Mesenteric fat pad (tissue), 1 donor: ENCODE results near the gene AZI2. TPM values are rescaled to one million over a fixed set of nuclear protein-coding genes. Genes with fewer than 3 reads are reported as not detected.

Source experiments
- DNase-seq: peaks from one replicate; pipeline ENCODE4 v3.0.0-alpha.2; 2020; ENCODE audit warnings: low spot score
- long read RNA-seq: library from polyadenylated mRNA; unstranded; transcript quantifications from one replicate; pipeline ENCODE4 v2.0.0, GENCODE V29; 2020
- total RNA-seq: library from RNA; stranded (reverse); fragmentation: NEBNext Ultra II Directional; extraction: Animal tissue kit (Norgen Biotek cat#: 25700); gene quantifications from one replicate; pipeline ENCODE4 v1.2.1, GENCODE V29; 2021
- donor health status: DM: yes; HTN: yes; CAD: no.

The AZI2 gene, protein sequence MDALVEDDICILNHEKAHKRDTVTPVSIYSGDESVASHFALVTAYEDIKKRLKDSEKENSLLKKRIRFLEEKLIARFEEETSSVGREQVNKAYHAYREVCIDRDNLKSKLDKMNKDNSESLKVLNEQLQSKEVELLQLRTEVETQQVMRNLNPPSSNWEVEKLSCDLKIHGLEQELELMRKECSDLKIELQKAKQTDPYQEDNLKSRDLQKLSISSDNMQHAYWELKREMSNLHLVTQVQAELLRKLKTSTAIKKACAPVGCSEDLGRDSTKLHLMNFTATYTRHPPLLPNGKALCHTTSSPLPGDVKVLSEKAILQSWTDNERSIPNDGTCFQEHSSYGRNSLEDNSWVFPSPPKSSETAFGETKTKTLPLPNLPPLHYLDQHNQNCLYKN
- total RNA-seq, result 109 TPM
- long read RNA-seq, full-length matches to known transcripts, result 254 of 298 reads
- long read RNA-seq, partial matches to known transcripts, result 15 of 298 reads
- long read RNA-seq, other reads (novel, unspliced or antisense), result 29 of 298 reads

DNA sequence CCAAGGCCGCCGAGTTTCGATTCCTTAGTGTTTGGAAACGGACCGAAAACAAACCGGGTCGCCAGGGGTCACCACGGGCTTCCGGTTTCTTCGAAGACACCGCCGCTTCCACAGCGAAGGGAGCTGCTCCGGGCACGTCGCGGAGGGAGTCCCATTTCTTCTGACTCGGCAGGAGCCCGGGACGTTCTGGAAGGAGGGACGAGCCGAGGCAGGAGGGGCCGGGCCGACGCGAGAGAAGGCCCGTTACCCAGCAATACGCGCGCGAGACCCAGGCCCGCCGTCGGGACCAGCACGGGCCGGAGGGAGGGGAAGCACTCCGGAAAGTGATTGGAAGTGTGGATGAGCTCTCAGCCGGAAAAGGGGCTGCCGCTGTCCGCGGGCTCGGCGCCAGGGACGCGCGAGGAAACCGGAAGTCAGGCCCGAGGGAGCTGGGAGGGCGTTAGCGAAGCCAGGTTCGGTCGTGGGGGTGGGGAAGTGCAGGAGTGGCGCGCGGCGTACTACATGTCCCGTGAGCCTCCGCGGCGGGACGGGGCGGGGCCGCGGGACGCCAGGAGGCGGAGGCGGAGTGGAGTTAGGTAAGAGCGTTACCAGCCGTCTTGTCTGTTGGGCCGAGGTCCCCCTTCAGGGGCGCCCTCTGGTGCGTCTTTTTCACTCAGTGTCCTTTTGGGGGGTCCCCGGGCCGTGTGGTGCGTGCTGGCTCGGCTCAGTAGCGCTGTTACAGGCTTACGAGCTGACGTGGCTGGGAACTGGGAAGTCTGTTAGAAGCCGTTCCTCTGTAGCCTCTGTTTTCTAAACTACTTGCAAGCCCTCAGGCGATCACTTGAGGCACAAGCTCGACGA is at the start of gene AZI2, which contains the start of gene ZCWPW2:
Gene AZI2 (minus strand): TSS at position 196 of the 840 bp plus-strand sequence. CDS start 8,207 bp downstream, outside the sequence.
Gene ZCWPW2 (plus strand): TSS at position 93 of the 840 bp plus-strand sequence. CDS start 64,348 bp downstream, outside the sequence.
- DNase-seq, result peak; percentile 98

GRCh38 chr3:28388978-28389377 is 40.4 kb upstream of the AZI2 start:
- DNase-seq, result no peak

DNA sequence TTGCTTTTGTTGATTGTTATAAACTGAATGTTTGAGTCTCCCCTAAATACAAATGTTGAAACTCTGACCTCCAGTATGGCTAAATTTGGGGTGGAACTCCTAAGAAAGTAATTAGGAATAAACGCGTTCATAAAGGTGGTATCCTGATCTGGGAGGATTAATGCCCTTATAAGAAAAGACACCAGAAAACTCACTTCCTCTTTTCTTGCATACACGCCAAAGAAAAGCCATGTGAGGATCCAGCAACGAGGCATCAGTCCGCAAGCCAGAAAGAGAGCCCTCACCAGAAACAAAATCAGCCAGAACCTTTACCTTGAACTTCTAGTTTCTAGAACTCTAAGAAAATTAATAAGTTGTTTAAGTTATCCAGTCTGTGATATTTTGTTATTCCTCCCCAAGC is 37.4 kb upstream of the AZI2 start:
- no peak for DNase-seq

GRCh38 chr3:28376424-28376823 is 27.8 kb upstream of the AZI2 start:
- no peak for DNase-seq

DNA sequence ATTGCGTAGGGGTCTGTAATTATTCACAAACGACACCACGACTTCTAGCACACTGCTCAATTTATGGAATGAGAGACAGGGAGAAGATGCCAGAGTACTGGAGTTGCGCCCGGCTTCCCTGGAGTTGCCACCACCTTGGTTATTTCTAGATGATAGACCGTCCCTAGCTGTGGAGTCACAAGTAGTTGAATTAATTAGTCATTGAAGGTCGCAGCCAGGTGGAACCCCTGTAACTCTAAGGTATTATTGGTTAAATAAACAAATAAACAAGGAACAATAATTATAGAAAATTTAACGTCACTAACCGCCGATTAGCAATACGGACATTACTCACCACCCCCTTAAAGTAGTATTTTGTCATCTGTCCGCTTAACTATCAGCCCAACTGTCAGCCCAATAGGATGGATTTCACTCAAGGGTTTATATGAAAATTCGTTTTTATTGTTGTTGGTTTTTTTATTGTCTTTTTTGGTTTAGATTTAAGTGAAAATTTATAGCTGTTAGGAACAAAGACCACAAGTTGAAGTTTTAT is 911 bp upstream of the AZI2 start:
- DNase-seq, result no peak

- DNase-seq, result no peak
Observed at GRCh38 chr3:28348265-28348628, 377 bp downstream of the AZI2 start.

DNA sequence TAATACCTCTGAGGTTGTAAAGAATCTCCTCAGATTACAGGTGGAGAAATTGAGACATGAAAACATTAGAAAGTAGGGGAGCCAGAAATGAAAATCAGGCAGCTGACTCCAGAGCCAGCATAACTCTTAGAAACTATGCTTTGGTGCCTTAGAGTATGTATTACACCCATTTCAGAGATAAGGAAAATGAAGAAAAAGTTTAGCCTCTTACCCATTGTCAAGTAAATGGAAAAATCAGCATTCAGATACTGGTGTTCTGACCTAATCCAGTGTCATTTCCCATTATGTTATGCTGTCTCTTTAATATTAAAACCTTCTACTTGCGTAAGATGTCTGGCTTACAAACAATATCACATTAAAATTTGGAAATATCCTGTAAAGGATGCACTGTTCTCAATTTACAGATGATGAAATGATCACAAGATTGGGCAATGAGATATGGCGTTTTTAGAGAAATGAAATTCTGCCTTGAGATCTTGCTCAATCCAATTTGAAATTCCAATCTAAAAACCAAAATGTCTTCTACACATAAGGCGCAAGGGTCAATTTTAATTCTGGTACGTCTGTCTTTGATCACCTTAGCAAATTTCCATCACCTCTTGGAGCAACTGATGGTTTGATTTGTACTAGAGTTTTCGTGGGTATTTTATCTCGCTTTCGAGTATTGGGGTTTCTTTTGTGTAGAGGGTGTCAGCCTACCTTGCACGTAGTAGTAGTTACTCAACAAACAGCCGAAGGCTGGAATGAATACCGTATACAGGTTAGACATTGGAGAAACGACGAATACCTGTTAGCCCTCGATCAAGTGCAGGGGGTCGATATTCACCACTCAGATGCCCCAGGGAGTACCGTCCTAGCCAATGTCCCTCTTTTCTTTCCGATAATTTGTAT is 1.0 kb downstream of the AZI2 start:
- no peak for DNase-seq

- DNase-seq, result no peak
Observed at GRCh38 chr3:28345690-28346089, 2.9 kb downstream of the AZI2 start.

DNA sequence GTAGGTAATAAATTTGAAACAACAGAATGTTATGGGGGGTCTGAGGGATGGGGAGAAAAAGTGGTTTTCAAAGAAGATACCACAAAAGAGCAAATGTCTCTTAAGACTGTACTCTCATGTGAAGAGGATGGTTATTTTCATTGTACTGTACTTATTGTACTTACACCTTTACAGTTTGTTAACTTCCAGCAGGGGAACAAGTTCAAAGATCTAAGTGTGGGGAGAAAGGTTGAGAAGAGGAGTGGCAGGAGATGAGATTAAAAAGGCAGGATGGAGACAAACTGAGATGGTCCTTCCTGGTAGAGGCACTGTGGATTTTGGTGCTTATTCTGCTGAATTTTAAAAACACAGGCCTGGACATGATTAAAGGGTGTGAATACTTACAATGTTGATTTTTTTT is 5.5 kb downstream of the AZI2 start:
- DNase-seq, result no peak

DNA sequence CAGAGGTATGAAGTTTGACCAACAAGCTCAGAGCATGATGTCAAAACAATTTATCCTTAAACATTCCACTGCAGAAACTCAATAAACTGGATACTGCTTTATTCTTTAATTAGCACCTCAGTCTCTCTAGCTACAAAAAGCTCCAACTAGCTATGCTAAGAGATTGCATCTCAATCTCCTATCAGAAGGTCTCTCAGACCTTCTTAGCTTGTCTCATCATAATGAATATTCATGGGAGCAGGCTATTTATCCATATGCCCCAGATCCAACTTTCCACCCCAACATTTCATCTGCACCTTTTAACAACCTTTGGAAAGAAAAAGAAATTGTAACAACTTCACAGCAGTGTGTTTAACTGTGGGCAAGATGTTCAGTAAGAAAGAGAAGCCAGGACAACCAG is 11.4 kb downstream of the AZI2 start:
- no peak for DNase-seq

- DNase-seq, result no peak
Observed at GRCh38 chr3:28335246-28335645, 13.4 kb downstream of the AZI2 start.

DNA sequence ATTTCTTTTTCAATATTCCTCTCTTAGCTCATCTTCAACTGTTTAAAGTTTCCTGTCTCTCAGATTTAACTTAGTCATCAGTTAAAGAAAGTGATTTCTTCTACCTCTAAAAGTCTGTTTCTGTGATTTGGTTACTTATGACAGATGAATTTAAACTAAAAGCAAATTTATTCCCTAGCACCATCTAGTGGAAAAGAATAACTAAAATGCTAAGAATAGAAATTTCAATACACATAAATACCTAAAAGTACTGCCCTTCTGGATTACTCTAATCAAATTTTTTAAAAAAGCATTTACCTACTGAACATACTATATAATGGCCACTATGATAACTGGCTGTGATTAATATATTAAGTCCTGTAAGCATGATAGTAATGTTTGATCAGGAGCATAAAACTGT is 14.1 kb downstream of the AZI2 start:
- DNase-seq, result no peak

DNA sequence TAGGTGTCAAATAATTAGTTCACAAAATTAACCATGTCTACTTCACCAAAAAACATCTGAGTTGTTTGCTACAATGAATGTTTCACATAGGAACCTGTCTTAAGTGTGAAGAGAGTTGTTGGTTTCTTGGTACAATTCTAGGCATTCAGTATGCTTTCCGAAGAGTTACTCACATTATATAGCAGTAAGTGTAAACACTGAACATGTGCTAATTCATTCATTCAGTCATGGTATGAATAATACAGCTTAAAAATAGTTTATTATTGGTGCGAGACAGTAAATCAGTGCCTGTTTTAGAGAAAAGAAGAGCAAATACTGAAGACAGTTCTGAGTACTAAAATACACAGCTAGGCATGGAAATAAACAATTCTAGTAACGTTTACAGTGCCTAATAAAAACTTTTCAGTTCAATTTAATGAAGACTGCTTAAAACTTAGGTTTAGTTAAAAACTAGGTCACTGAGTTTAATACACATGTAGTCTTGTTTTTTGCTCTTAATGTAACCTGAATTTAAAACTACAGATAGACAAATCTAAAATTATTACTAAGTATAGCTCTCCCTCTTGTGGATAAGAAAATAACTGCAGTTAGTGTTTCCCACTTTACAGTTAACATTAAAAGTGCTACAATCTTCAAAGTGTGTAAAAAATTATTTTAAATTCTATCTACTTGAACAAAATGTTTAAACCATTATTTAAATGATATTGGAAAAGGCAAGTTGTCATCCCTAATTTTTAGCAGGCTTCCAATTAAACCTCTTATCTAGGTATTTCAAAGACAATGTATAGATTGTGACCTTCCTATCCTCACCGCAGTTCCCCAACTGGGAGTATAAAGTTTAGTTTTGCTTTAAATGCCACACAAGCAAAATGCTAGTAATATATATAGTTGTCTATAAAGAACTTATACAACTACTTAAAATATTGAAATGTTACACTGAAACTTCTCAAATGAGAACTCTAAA is 20.2 kb downstream of the AZI2 start:
- DNase-seq, result no peak

DNA sequence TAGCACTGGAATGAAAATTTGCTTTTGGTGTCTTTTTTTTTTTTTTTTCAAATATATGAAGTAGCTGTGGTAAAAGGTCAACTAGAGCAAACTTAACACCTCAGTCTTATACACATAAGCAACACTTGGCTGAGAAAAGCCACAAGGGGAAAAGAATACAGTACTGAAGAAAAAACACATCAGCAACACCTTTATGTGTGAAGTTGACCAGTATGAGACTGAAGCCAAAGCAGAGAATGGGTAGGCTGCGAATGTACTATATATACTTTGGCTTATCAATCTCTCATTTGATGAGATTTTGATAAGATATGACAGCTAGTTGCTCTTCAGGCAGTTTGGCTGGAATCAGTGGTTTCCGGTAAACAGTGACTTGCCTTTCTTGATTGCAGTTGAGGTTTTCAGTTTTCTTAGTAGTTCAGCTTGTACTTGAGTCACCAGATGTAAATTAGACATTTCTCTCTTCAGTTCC is 22.1 kb downstream of the AZI2 start:
- no peak for DNase-seq

DNA sequence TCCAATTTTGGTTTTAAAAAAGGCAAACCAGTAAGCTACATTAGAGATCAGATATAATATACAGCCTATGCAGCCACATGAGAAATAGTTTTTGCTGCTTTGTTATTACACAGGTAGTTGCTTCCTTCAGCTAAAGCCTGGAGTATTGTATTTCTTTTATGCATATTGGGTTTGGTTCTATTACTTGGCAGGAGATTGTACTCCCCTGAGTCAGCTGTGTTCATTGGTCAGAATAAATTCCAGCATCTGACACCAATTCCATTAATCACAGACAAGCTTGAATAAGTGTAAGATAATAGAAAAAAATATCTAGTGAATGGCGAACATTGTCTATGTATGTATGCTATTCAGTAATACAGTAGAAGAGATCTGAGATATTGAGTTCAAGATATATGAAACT is 26.2 kb downstream of the AZI2 start:
- no peak for DNase-seq

DNA sequence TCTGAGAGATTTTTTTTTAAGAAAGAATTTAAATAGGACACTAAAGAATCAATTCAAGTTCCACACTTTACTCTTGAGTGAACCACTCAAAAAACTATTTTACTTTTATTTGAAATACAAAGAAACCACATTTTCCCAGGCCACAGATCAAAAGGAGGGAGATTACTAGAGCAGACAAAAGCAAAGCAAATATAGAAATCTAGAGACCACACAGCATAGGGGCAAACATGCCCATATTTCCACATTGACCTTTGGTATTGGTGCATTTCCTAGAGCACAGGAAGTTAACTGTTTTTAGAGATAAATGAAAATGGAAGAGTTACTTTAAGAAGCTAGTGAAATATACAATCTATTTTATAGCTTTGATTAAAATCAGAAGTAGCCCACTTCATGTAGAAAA is 27.6 kb downstream of the AZI2 start:
- no peak for DNase-seq

- DNase-seq, result no peak
Observed at GRCh38 chr3:28317438-28318022, 31.1 kb downstream of the AZI2 start.

DNA sequence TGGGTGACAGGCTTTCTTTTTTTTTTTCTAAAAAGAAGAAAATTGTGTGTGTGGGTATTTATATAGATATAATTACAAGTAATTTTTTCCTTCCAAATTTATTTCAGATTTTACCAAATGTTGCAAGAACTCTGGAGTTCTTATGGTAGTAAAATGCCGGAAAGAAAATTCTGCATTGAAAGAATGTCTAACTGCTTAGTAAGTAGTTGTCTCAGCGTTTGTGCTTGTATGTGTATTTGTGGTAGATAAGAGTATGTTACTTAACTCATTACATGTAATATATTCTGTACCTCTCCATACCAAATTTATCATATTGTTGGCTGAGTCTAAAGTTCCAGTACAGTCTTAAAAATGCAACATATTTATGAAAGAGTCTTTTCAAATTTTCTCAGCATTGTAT is 32.4 kb downstream of the AZI2 start:
- DNase-seq, result no peak

- DNase-seq, result no peak
Observed at GRCh38 chr3:28315711-28316110, 32.9 kb downstream of the AZI2 start.
